ENCODE measurements around the gene NMT2.
"Not testable (repeated sequence)": the region's sequence is repeated elsewhere in the genome, so short reads cannot be mapped to it uniquely, and the experiment has no call there.

Gene NMT2

DNA sequence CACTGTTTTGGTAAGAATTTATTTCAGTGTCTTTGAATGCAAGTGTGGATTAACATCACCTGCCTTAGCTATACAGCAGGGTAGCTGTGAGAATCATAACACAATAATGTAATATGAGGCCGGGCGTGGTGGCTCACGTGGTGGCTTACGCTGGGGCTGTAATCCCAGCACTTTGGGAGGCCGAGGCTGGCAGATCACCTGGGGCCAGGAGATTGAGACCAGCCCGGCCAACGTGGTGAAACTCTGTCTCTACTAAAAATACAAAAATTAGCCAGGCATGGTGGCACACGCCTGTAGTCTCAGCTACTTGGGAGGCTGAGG is 33.8 kb upstream of the NMT2 start:
- not testable (repeated sequence) for H3K36me3 ChIP-seq (ENCODE audit: control insufficient read depth in 5 of 5, insufficient read depth in 5 of 5, low read length in 5 of 5); H3K9me3 ChIP-seq (ENCODE audit: control insufficient read depth in 5 of 5, low read length in 5 of 5); H3K27me3 ChIP-seq (ENCODE audit: control insufficient read depth in 5 of 5, insufficient read depth in 4 of 5, low read length in 5 of 5); H3K4me3 ChIP-seq (ENCODE audit: low read depth in 1 of 5, low read length in 5 of 5)
- peak overlapping the region; percentile 96 for H3K27ac ChIP-seq (ENCODE audit: low read depth, low read length)
- peak overlapping the region in 1 of 5 donors; percentile 53 for H3K9ac ChIP-seq (ENCODE audit: low read length in 5 of 5)
- H3K4me1 ChIP-seq (ENCODE audit: control insufficient read depth in 5 of 5, insufficient read depth in 5 of 5, low read length in 5 of 5): peaks cover 2 to 48% (median 38%) of the 10 kb centered on the region in 5 donors

DNA sequence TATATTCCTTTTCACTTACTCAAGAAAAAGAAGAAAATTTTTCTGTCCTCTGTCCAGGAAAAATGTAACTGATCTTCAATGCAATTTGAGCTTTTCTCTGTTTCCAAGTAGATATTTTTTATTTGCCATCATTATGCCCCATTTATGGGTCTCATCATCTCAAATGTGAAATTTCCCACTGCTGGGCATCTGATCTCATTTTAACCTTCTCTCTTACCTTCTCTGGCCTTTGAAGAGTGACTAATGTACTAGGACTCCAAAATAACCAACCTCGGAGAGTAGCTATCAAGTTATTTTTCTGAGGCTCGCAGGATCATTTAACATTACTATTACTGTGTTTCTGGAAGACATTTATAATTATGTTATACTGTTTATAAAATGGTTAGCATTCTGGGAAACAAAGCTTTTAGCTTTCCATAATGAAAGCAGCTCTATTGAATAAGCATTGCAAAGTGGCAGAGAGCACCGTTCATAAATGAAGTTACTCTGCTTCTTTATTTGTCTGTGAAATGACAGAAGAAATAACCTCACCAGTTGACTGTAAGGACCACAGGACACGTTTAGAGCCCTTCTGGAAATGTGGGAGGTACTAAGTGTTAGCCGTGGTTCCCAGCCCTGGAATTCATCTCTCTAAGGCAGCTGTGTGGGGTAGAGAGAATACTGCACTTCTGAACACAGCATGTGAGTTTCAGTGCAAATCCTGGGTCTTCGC is 33.3 kb upstream of the NMT2 start:
- Histone ChIP-seq H3K27me3 (ENCODE audit: control insufficient read depth in 5 of 5, insufficient read depth in 4 of 5, low read length in 5 of 5) (no peaks in the 10 kb centered on the region), H3K27ac (ENCODE audit: low read depth, low read length) (peak overlapping the region; percentile 96), H3K9me3 (ENCODE audit: control insufficient read depth in 5 of 5, low read length in 5 of 5) (no peaks in the 10 kb centered on the region), H3K4me1 (ENCODE audit: control insufficient read depth in 5 of 5, insufficient read depth in 5 of 5, low read length in 5 of 5) (peaks cover 2 to 50% (median 38%) of the 10 kb centered on the region in 5 donors), H3K4me3 (ENCODE audit: low read depth in 1 of 5, low read length in 5 of 5) (no peak overlapping the region), H3K36me3 (ENCODE audit: control insufficient read depth in 5 of 5, insufficient read depth in 5 of 5, low read length in 5 of 5) (no peaks in the 10 kb centered on the region), H3K9ac (ENCODE audit: low read length in 5 of 5) (peak overlapping the region; percentile 33 to 79 (median 53))

DNA sequence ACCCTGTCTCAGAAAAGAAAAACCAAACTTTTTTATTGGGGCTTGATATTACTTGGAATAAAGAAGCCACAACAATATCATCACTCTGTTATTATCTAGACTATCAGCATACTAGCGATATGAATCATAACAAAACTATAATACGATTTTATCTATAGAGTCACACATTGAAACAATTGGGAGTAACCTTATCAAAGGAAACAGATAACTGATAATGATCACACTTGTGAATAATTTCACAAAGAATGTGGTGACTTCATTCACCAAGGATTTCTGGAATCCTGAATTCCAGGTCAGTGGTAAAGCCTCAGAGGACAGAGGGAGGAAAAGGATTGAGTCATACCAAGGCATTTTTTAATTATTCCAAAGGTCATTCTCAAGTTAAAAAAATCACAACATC is 32.1 kb upstream of the NMT2 start:
- H3K27me3 ChIP-seq (ENCODE audit: control insufficient read depth in 5 of 5, insufficient read depth in 4 of 5, low read length in 5 of 5): no peaks in the 10 kb centered on the region
- H3K4me1 ChIP-seq (ENCODE audit: control insufficient read depth in 5 of 5, insufficient read depth in 5 of 5, low read length in 5 of 5): peaks cover 2 to 58% (median 38%) of the 10 kb centered on the region in 5 donors
- no peaks in the 10 kb centered on the region for H3K36me3 ChIP-seq (ENCODE audit: control insufficient read depth in 5 of 5, insufficient read depth in 5 of 5, low read length in 5 of 5)
- H3K9ac ChIP-seq (ENCODE audit: low read length in 5 of 5): peak overlapping the region in 1 of 5 donors; percentile 50
- no peaks in the 10 kb centered on the region for H3K9me3 ChIP-seq (ENCODE audit: control insufficient read depth in 5 of 5, low read length in 5 of 5)
- peak overlapping the region; percentile 96 for H3K27ac ChIP-seq (ENCODE audit: low read depth, low read length)
- H3K4me3 ChIP-seq (ENCODE audit: low read depth in 1 of 5, low read length in 5 of 5): no peak overlapping the region

DNA sequence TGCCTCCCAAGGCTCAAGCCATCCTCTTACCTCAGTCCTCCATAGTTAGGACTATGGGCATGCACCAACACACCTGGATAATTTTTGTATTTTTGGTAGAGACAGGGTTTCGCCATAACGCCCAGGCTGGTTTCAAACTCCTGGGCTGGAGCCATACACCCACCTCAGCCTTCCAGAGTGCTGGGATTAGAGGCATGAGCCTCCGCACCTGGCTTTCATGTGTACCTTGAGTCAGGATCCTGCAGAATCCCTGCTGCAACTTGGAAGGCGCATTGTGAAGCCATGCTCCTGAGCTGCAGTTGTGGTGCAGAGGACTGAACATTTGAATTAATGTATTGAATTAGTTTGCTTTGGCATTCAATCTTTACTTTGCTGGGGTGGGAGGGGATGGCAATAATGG is 29.4 kb upstream of the NMT2 start:
- H3K9me3 ChIP-seq (ENCODE audit: control insufficient read depth in 5 of 5, low read length in 5 of 5): peaks cover 0 to 3% (median 0%) of the 10 kb centered on the region in 5 donors
- no peaks in the 10 kb centered on the region for H3K36me3 ChIP-seq (ENCODE audit: control insufficient read depth in 5 of 5, insufficient read depth in 5 of 5, low read length in 5 of 5)
- H3K9ac ChIP-seq (ENCODE audit: low read length in 5 of 5): no peak overlapping the region
- H3K4me3 ChIP-seq (ENCODE audit: low read depth in 1 of 5, low read length in 5 of 5): no peak overlapping the region
- peaks cover 2 to 57% (median 38%) of the 10 kb centered on the region in 5 donors for H3K4me1 ChIP-seq (ENCODE audit: control insufficient read depth in 5 of 5, insufficient read depth in 5 of 5, low read length in 5 of 5)
- no peak overlapping the region for H3K27ac ChIP-seq (ENCODE audit: low read depth, low read length)
- no peaks in the 10 kb centered on the region for H3K27me3 ChIP-seq (ENCODE audit: control insufficient read depth in 5 of 5, insufficient read depth in 4 of 5, low read length in 5 of 5)

DNA sequence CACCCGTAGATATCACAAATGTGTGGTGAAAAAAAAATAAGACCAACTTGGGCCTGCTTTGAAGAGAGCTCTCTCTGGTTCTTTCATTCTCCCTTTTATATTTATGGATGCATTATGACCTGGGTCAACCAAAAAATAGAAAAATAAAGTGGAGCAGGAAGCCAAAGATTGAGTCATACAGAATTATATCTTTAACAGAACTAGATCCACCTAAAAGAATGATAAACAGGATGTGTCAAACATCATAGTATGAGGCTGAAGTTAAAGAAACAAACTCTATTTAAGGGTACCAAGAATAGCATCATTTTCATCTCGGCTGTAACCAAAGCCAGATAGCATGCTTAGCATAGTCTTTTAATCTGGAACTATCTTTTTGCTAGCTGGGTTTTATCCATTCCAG is 28.8 kb upstream of the NMT2 start:
- H3K27me3 ChIP-seq (ENCODE audit: control insufficient read depth in 5 of 5, insufficient read depth in 4 of 5, low read length in 5 of 5): no peaks in the 10 kb centered on the region
- H3K27ac ChIP-seq (ENCODE audit: low read depth, low read length): no peak overlapping the region
- H3K36me3 ChIP-seq (ENCODE audit: control insufficient read depth in 5 of 5, insufficient read depth in 5 of 5, low read length in 5 of 5): no peaks in the 10 kb centered on the region
- no peak overlapping the region for H3K9ac ChIP-seq (ENCODE audit: low read length in 5 of 5)
- peaks cover 2 to 51% (median 33%) of the 10 kb centered on the region in 5 donors for H3K4me1 ChIP-seq (ENCODE audit: control insufficient read depth in 5 of 5, insufficient read depth in 5 of 5, low read length in 5 of 5)
- H3K9me3 ChIP-seq (ENCODE audit: control insufficient read depth in 5 of 5, low read length in 5 of 5): peaks cover 0 to 3% (median 0%) of the 10 kb centered on the region in 5 donors
- H3K4me3 ChIP-seq (ENCODE audit: low read depth in 1 of 5, low read length in 5 of 5): no peak overlapping the region

DNA sequence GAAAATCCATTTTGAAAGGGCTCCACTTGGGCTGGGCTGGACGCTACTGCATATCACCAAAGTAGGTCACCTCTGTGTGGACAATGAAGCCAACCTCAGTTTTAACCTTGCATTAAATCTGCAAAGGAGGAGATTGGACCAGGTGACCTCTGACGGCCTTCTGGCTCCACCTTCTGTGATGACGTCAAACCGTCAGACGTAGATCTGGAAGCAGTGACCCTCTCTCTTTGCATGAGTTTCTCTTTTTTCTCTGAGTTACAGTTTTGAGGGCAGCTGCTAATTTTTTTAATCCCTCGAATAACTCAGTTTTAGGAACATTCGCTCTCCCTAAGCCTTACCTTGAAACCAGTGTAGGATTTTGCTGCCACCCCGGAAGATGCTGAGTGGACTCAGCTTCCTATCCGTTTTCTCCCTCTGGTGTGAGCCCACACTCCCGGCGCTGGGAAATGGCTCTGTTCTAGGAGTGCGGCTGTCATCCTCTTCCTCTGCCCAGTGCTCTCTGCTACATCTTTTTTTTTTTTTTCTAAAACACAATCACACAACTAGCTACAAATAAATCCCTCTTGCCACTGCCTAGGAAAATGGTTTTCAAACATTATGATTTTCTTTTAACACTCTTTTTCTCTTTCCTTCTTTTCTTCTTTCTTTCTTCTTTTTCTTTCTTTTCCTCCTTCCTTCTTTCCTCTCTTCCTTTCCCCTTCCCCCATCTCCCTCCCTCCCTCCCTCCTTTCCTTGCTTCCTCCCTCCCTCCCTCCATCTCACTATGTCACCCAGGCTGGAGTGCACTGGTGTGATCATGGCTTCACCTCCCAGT is 27.7 kb upstream of the NMT2 start:
- Histone ChIP-seq H3K27ac (ENCODE audit: low read depth, low read length) (peak overlapping the region; percentile 59), H3K4me3 (ENCODE audit: low read depth in 1 of 5, low read length in 5 of 5) (peak overlapping the region in 4 of 5 donors; percentile 12 to 54 (median 48)), H3K9me3 (ENCODE audit: control insufficient read depth in 5 of 5, low read length in 5 of 5) (peaks cover 0 to 3% (median 0%) of the 10 kb centered on the region in 5 donors), H3K9ac (ENCODE audit: low read length in 5 of 5) (no peak overlapping the region), H3K27me3 (ENCODE audit: control insufficient read depth in 5 of 5, insufficient read depth in 4 of 5, low read length in 5 of 5) (no peaks in the 10 kb centered on the region), H3K36me3 (ENCODE audit: control insufficient read depth in 5 of 5, insufficient read depth in 5 of 5, low read length in 5 of 5) (no peaks in the 10 kb centered on the region), H3K4me1 (ENCODE audit: control insufficient read depth in 5 of 5, insufficient read depth in 5 of 5, low read length in 5 of 5) (peaks cover 2 to 40% (median 25%) of the 10 kb centered on the region in 5 donors)

DNA sequence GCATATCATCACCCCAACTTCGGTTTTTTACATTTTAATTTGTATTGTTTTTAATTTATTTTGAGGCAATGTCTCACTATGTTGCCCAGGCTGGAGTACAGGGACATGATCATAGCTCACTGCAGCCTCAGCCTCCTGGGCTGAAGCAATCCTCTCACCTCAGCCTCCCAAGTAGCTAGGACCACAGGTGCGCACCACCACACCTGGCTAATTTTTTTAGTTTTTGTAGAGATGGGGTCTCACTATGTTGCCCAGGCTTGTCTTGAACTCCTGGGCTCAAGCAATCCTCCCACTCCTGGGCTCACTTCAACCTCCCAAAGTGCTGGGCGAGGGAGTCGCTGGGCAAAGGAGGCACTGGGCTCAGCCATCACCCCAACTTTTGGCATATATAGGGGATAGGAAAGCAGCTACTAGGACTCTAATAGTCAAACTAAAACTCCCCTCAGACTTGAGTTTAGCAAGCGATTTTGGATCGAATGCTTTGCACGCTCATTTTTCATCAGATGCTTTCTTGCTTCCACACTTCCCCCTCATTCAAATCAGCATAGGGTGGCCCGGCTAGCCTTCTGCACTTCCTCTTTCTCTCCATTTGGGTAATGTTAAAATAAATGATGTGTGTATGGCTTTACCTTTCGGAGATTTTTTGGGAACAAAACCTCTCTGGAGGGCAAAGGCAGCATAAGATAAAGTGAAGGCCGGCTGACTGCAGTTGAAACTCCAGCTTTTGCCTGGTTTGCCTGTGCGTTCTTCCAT is 20.8 kb upstream of the NMT2 start:
- Histone ChIP-seq H3K27me3 (ENCODE audit: control insufficient read depth in 5 of 5, insufficient read depth in 4 of 5, low read length in 5 of 5) (no peaks in the 10 kb centered on the region), H3K9me3 (ENCODE audit: control insufficient read depth in 5 of 5, low read length in 5 of 5) (no peaks in the 10 kb centered on the region), H3K4me3 (ENCODE audit: low read depth in 1 of 5, low read length in 5 of 5) (no peak overlapping the region), H3K27ac (ENCODE audit: low read depth, low read length) (no peak overlapping the region), H3K36me3 (ENCODE audit: control insufficient read depth in 5 of 5, insufficient read depth in 5 of 5, low read length in 5 of 5) (no peaks in the 10 kb centered on the region), H3K9ac (ENCODE audit: low read length in 5 of 5) (no peak overlapping the region), H3K4me1 (ENCODE audit: control insufficient read depth in 5 of 5, insufficient read depth in 5 of 5, low read length in 5 of 5) (peaks cover 0 to 14% (median 7%) of the 10 kb centered on the region in 5 donors)

DNA sequence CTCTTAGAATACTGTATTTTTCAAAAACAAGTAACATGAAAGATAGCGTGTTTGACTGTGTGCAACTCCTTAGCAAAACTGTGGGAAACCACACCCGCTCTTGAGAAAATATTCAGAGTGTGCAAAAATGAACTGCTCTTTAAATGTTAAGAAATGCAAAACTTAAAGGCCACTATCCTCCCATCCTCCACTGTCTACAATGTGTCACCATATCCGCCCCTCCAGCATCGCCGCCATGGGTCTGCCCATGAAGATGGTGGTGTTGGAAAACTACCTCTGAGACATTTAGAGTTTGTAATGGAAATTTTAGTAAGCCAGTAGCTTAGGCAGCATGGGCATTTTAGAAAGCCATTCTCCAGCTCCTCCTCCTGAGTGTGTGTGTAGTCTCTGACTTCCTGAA is 20.1 kb upstream of the NMT2 start:
- H3K9ac ChIP-seq (ENCODE audit: low read length in 5 of 5): no peak overlapping the region

DNA sequence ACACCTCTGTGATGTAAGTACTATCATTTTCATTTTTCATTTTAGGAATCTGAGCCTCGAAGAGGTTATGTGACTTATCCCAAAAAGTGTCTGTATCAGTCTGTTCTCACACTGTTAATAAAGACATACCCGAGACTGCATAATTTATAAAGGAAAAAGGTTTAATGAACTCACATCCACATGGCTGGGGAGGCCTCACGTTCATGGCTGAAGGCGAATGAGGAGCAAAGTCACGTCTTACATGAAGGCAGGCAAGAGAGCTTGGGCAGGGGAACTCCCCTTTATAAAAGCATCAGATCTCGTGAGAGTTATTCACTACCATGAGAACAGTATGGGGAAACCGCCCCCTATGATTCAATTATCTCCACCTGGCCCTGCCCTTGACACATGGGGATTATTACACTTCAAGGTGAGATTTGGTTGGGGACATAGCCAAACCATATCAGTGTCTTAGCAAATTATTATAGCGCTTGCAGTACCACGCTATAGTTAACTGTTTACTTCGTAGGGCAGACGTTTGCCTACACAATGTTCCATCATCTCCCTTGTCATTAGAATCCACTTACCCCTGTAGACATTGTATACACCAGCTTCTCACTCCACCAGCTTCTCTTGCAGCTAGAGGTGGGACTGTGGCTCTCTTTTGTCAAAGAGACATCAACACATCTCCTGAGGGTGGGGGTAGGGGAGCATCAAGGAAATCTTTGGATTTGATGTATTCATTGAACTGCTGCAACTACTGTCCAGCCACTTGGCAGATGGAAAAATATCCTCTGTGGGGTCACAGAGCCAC is 15.4 kb upstream of the NMT2 start:
- no peaks in the 10 kb centered on the region for H3K9me3 ChIP-seq (ENCODE audit: control insufficient read depth in 5 of 5, low read length in 5 of 5)
- no peak overlapping the region for H3K27ac ChIP-seq (ENCODE audit: low read depth, low read length)
- peaks cover 0 to 25% (median 13%) of the 10 kb centered on the region in 5 donors for H3K4me1 ChIP-seq (ENCODE audit: control insufficient read depth in 5 of 5, insufficient read depth in 5 of 5, low read length in 5 of 5)
- H3K27me3 ChIP-seq (ENCODE audit: control insufficient read depth in 5 of 5, insufficient read depth in 4 of 5, low read length in 5 of 5): no peaks in the 10 kb centered on the region
- no peak overlapping the region for H3K9ac ChIP-seq (ENCODE audit: low read length in 5 of 5)
- peak overlapping the region in 1 of 5 donors; percentile 7 for H3K4me3 ChIP-seq (ENCODE audit: low read depth in 1 of 5, low read length in 5 of 5)
- H3K36me3 ChIP-seq (ENCODE audit: control insufficient read depth in 5 of 5, insufficient read depth in 5 of 5, low read length in 5 of 5): no peaks in the 10 kb centered on the region

More for the DNA sequence above, 20.1 kb upstream of the NMT2 start:
- Histone ChIP-seq H3K27me3 (ENCODE audit: control insufficient read depth in 5 of 5, insufficient read depth in 4 of 5, low read length in 5 of 5) (no peaks in the 10 kb centered on the region), H3K4me3 (ENCODE audit: low read depth in 1 of 5, low read length in 5 of 5) (no peak overlapping the region), H3K36me3 (ENCODE audit: control insufficient read depth in 5 of 5, insufficient read depth in 5 of 5, low read length in 5 of 5) (no peaks in the 10 kb centered on the region), H3K27ac (ENCODE audit: low read depth, low read length) (no peak overlapping the region), H3K4me1 (ENCODE audit: control insufficient read depth in 5 of 5, insufficient read depth in 5 of 5, low read length in 5 of 5) (peaks cover 0 to 14% (median 7%) of the 10 kb centered on the region in 5 donors), H3K9me3 (ENCODE audit: control insufficient read depth in 5 of 5, low read length in 5 of 5) (no peaks in the 10 kb centered on the region)

Data from subcutaneous abdominal adipose tissue (tissue), 5 donors.